Measurements from ENCODE around the gene PRND.

DNA sequence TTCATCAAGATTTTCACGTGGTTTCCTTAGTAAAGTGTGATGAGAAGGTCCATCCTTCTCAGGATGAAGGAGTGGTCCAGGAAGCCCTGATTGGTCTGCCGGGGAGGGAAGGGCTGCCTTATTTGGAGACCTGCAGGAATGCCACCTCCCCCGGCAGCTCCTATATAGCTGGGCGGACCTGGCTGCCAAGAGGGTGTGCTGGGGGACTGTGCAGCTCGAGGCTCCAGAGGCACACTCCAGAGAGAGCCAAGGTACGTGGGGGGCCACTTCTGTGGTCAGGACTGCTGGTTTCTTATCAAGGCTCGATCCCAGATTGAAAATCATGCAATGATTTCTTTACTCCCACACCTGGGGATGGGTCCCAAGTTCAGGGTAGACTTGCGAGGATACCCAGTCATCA lies at the start of gene PRND:
- TF ChIP-seq EZH2 (IDR thresholded peaks at IDR 0.05; ENCODE audit: insufficient read depth, poor library complexity, severe bottlenecking), result no peak
- TF ChIP-seq EZH2phosphoT487 (IDR thresholded peaks at IDR 0.05; ENCODE audit: insufficient read depth, low read depth), result no peak
